Measurements from ENCODE around the gene THAP12. TPM values are rescaled to one million over a fixed set of nuclear protein-coding genes. Genes with fewer than 3 reads are reported as not detected.

Gene THAP12
- total RNA-seq, 4 donors from 2014 or later: 42.7 to 78.6 (median 45.5) TPM

- TF ChIP-seq, protein P1, sequence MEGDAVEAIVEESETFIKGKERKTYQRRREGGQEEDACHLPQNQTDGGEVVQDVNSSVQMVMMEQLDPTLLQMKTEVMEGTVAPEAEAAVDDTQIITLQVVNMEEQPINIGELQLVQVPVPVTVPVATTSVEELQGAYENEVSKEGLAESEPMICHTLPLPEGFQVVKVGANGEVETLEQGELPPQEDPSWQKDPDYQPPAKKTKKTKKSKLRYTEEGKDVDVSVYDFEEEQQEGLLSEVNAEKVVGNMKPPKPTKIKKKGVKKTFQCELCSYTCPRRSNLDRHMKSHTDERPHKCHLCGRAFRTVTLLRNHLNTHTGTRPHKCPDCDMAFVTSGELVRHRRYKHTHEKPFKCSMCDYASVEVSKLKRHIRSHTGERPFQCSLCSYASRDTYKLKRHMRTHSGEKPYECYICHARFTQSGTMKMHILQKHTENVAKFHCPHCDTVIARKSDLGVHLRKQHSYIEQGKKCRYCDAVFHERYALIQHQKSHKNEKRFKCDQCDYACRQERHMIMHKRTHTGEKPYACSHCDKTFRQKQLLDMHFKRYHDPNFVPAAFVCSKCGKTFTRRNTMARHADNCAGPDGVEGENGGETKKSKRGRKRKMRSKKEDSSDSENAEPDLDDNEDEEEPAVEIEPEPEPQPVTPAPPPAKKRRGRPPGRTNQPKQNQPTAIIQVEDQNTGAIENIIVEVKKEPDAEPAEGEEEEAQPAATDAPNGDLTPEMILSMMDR (IDR thresholded peaks at IDR 0.05; ENCODE audit: low read depth): no peak
Measured at GRCh38 chr11:76408171-76408965, 27.4 kb upstream of the THAP12 start.

- TF ChIP-seq, protein P1 (IDR thresholded peaks at IDR 0.05; ENCODE audit: low read depth): no peak
Measured at GRCh38 chr11:76406359-76406758, 25.4 kb upstream of the THAP12 start.

- TF ChIP-seq, protein P1 (IDR thresholded peaks at IDR 0.05; ENCODE audit: low read depth): no peak
Measured at GRCh38 chr11:76400967-76401366, 20.0 kb upstream of the THAP12 start.

- TF ChIP-seq, protein P1 (IDR thresholded peaks at IDR 0.05; ENCODE audit: low read depth): no peak
Measured at GRCh38 chr11:76397383-76397782, 16.5 kb upstream of the THAP12 start.

DNA sequence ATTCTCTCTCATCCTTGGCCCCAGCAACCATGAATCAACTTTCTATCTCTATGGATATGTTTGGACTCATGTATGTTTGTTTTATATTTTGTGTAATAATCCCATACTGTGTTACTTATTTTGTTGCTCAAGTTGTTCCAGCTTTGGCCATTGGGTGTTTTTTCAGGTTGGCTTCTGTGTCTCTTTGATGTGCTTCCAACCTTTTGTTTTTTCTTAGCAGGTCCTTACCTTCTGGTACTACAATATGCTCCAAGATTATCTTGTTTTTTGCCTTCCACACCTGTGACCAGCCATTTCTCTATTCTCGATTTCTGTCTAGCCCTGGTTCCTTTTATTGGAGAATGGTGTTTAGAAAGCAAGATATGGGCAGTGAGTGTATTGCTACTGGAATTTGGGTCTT lies 14.4 kb upstream of the THAP12 start:
- TF ChIP-seq, protein P1 (IDR thresholded peaks at IDR 0.05; ENCODE audit: low read depth): no peak

DNA sequence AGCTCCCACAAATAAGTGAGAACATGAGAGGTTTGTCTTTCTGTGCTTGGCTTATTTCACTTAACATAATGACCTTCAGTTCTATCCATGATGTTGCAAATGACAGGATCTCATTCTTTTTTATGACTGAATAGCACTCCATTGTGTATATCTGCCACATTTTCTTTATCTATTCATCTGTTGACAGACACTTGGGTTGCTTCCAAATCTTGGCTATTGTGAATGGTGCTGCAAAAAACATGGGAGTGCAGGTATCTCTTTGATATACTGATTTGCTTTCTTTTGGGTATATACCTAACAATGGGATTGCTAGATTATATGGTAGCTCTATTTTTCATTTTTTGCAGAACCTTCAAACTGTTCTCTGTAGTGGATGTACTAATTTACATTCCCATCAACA lies 13.5 kb upstream of the THAP12 start:
- TF ChIP-seq, protein P1 (IDR thresholded peaks at IDR 0.05; ENCODE audit: low read depth): no peak

GRCh38 chr11:76392870-76393269 lies 11.9 kb upstream of the THAP12 start:
- TF ChIP-seq, protein P1 (IDR thresholded peaks at IDR 0.05; ENCODE audit: low read depth): no peak
